ENCODE results near the gene NRAP.

NRAP gene

GRCh38 chr10:113603057-113603777, 60.6 kb downstream of the NRAP start:
- POLR2A ChIA-PET, result no interaction called here
- Histone ChIP-seq H3K4me3 (ENCODE audit: low read depth, low read length) (no peak overlapping the region), H3K27ac (ENCODE audit: extremely low read depth, low read depth, low read length) (no peak overlapping the region), H3K4me1 (ENCODE audit: control insufficient read depth, insufficient read depth, low read length) (no peaks in the 10 kb centered on the region), H3K9me3 (ENCODE audit: control insufficient read depth, insufficient read depth, low read depth, low read length) (no peaks in the 10 kb centered on the region), H3K36me3 (ENCODE audit: control insufficient read depth in 2 of 2, insufficient read depth in 1 of 2, low read length in 2 of 2) (no peaks in the 10 kb centered on the region)
- TF ChIP-seq GLIS2 (tag by site-specific recombination; IDR thresholded peaks at IDR 0.05) (no peak), ZNF670 (tag by site-specific recombination; IDR thresholded peaks at IDR 0.05; ENCODE audit: low read depth) (no peak), RBAK (tag by site-specific recombination; IDR thresholded peaks at IDR 0.05) (no peak), ZNF26 (tag by site-specific recombination; IDR thresholded peaks at IDR 0.05) (no peak)
- CTCF ChIA-PET, result interaction anchor here (1.1 kb wide), 1 partner anchor 13 kb away, joined by 3 read pairs; no protein-coding TSS in a partner anchor

GRCh38 chr10:113600569-113600968, 63.3 kb downstream of the NRAP start:
- TF ChIP-seq ZNF274 (IDR thresholded peaks at IDR 0.05; ENCODE audit: low read length) (no peak), ZNF274 (tag by site-specific recombination; IDR thresholded peaks at IDR 0.05; ENCODE audit: borderline replicate concordance) (0 out of 2 replicates have a peak, but pooled peaks have one; percentile 26), ZNF701 (tag by site-specific recombination; IDR thresholded peaks at IDR 0.05) (no peak), PRDM1 (tag by site-specific recombination; IDR thresholded peaks at IDR 0.05) (no peak), ZFP41 (tag by site-specific recombination; IDR thresholded peaks at IDR 0.05; ENCODE audit: borderline replicate concordance) (no peak), SCRT1 (tag by site-specific recombination; IDR thresholded peaks at IDR 0.05; ENCODE audit: borderline replicate concordance) (no peak)
- ChIA-PET CTCF (interaction anchor here (0.6 to 1.2 kb wide), 2 partner anchors 15 to 27 kb away, joined by 3 to 4 read pairs; no protein-coding TSS in a partner anchor), POLR2A (no interaction called here)
- no peak overlapping the region for H3K27ac ChIP-seq (ENCODE audit: extremely low read depth, low read depth, low read length)
- no peak overlapping the region for H3K4me3 ChIP-seq (ENCODE audit: low read depth, low read length)
- no peaks in the 10 kb centered on the region for H3K9me3 ChIP-seq (ENCODE audit: control insufficient read depth, insufficient read depth, low read depth, low read length)
- no peaks in the 10 kb centered on the region for H3K36me3 ChIP-seq (ENCODE audit: control insufficient read depth in 2 of 2, insufficient read depth in 1 of 2, low read length in 2 of 2)
- no peaks in the 10 kb centered on the region for H3K4me1 ChIP-seq (ENCODE audit: control insufficient read depth, insufficient read depth, low read length)

- POLR2A ChIA-PET, result no interaction called here
- CTCF ChIA-PET, result no interaction called here
- Histone ChIP-seq H3K36me3 (ENCODE audit: control insufficient read depth in 2 of 2, insufficient read depth in 1 of 2, low read length in 2 of 2) (no peaks in the 10 kb centered on the region), H3K4me3 (ENCODE audit: low read depth, low read length) (no peak overlapping the region), H3K4me1 (ENCODE audit: control insufficient read depth, insufficient read depth, low read length) (no peaks in the 10 kb centered on the region), H3K9me3 (ENCODE audit: control insufficient read depth, insufficient read depth, low read depth, low read length) (no peaks in the 10 kb centered on the region), H3K27ac (ENCODE audit: extremely low read depth, low read depth, low read length) (no peak overlapping the region)
- TF ChIP-seq ZFP69B (tag by site-specific recombination; IDR thresholded peaks at IDR 0.05) (no peak), ZNF701 (tag by site-specific recombination; IDR thresholded peaks at IDR 0.05) (no peak), ZNF555 (tag by site-specific recombination; conservative IDR thresholded peaks at IDR 0.05) (no peak), ZNF280D (tag by site-specific recombination; IDR thresholded peaks at IDR 0.05) (no peak), ZNF114 (tag by site-specific recombination; IDR thresholded peaks at IDR 0.05) (no peak), BCL11A (tag by site-specific recombination; IDR thresholded peaks at IDR 0.05; ENCODE audit: low read depth) (no peak), ZBTB49 (tag by site-specific recombination; IDR thresholded peaks at IDR 0.05; ENCODE audit: low read depth) (no peak), ZNF404 (tag by site-specific recombination; IDR thresholded peaks at IDR 0.05) (no peak), ZNF239 (tag by site-specific recombination; IDR thresholded peaks at IDR 0.05) (no peak), IKZF3 (tag by site-specific recombination; IDR thresholded peaks at IDR 0.05) (no peak), ZNF548 (tag by site-specific recombination; IDR thresholded peaks at IDR 0.05) (no peak), MYNN (tag by site-specific recombination; IDR thresholded peaks at IDR 0.05; ENCODE audit: borderline replicate concordance) (no peak)
Measured at GRCh38 chr10:113594652-113595051, 69.2 kb downstream of the NRAP start.

All from HEK293 (cell line).